HEK293T (cell line): ENCODE results near the gene KAT6B.

Source experiments
- CTCF ChIA-PET: fragments of 350-600 bp; formaldehyde crosslinking; extraction: SDS; loops from one replicate; lab custom pipeline; 2021; ENCODE audit warnings: antibody characterized with exemption, inconsistent platforms; lab: Yijun Ruan, JAX
- POLR2A ChIA-PET: fragments of 350-600 bp; formaldehyde crosslinking; extraction: SDS; loops from one replicate; lab custom pipeline; 2020; ENCODE audit warnings: antibody characterized with exemption, inconsistent platforms; lab: Yijun Ruan, JAX
- DNase-seq: peaks from one replicate; pipeline ENCODE4 v3.0.0; 2012; ENCODE audit warnings: mixed read lengths; ENCODE audit errors: extremely low spot score
- ARNT ChIP-seq: fragments of 450-650 bp; IDR thresholded peaks from 2 replicates; pipeline ENCODE4 v1.6.1; 2017; ENCODE audit warnings: mild to moderate bottlenecking
- BHLHE40 ChIP-seq: fragments of 450-650 bp; IDR thresholded peaks from 2 replicates; pipeline ENCODE4 v1.6.1; 2016; ENCODE audit warnings: mild to moderate bottlenecking, moderate library complexity, borderline replicate concordance
- CTBP1 ChIP-seq: fragments of 450-650 bp; IDR thresholded peaks from 2 replicates; pipeline ENCODE4 v1.6.1; 2016; ENCODE audit warnings: borderline replicate concordance
- ELF4 ChIP-seq: fragments of 450-650 bp; IDR thresholded peaks from 2 replicates; pipeline ENCODE4 v1.6.1; 2017; ENCODE audit warnings: antibody characterized with exemption
- FOXA1 ChIP-seq: fragments of 450-650 bp; IDR thresholded peaks from 2 replicates; pipeline ENCODE4 v1.6.1; 2016; ENCODE audit warnings: mild to moderate bottlenecking
- FOXK2 ChIP-seq: fragments of 450-650 bp; IDR thresholded peaks from 2 replicates; pipeline ENCODE4 v1.6.1; 2016; ENCODE audit warnings: mild to moderate bottlenecking
- FOXM1 ChIP-seq: fragments of 450-650 bp; IDR thresholded peaks from 2 replicates; pipeline ENCODE4 v1.6.1; 2017; ENCODE audit warnings: mild to moderate bottlenecking, borderline replicate concordance
- HDGF ChIP-seq: fragments of 450-650 bp; IDR thresholded peaks from 2 replicates; pipeline ENCODE4 v1.6.1; 2017; ENCODE audit warnings: antibody characterized with exemption, borderline replicate concordance
- L3MBTL2 ChIP-seq: fragments of 450-650 bp; conservative IDR thresholded peaks from 2 replicates; pipeline ENCODE4 v1.6.1; 2016; ENCODE audit warnings: mild to moderate bottlenecking
- LEF1 ChIP-seq: fragments of 450-650 bp; IDR thresholded peaks from 2 replicates; pipeline ENCODE4 v1.6.1; 2017; ENCODE audit warnings: mild to moderate bottlenecking, borderline replicate concordance
- NFRKB ChIP-seq: fragments of 450-650 bp; IDR thresholded peaks from 2 replicates; pipeline ENCODE4 v1.6.1; 2016; ENCODE audit warnings: mild to moderate bottlenecking, moderate library complexity
- SP1 ChIP-seq: fragments of 450-650 bp; IDR thresholded peaks from 2 replicates; pipeline ENCODE4 v1.6.1; 2017
- SUZ12 ChIP-seq: fragments of 450-650 bp; IDR thresholded peaks from 2 replicates; pipeline ENCODE4 v1.6.1; 2016; ENCODE audit warnings: mild to moderate bottlenecking
- TARDBP ChIP-seq: fragments of 450-650 bp; IDR thresholded peaks from 2 replicates; pipeline ENCODE4 v1.6.1; 2016
- ZNF384 ChIP-seq: fragments of 450-650 bp; IDR thresholded peaks from 2 replicates; pipeline ENCODE4 v1.6.1; 2016
- TF ChIP-seq, protein P1 (sequence below): fragments of 450-650 bp; IDR thresholded peaks from 2 replicates; pipeline ENCODE4 v1.6.1; 2016

The KAT6B gene

GRCh38 chr10:75080554-75080953 lies 254.2 kb downstream of the KAT6B start:
- POLR2A ChIA-PET: no interaction called here
- TF ChIP-seq FOXA1 (no peak), BHLHE40 (no peak), SUZ12 (no peak), FOXM1 (no peak), FOXK2 (no peak), ELF4 (no peak), LEF1 (no peak), SP1 (no peak), ZNF384 (no peak), L3MBTL2 (no peak), HDGF (no peak), ARNT (no peak), NFRKB (no peak), CTBP1 (no peak), TARDBP (no peak)
- TF ChIP-seq, protein P1, sequence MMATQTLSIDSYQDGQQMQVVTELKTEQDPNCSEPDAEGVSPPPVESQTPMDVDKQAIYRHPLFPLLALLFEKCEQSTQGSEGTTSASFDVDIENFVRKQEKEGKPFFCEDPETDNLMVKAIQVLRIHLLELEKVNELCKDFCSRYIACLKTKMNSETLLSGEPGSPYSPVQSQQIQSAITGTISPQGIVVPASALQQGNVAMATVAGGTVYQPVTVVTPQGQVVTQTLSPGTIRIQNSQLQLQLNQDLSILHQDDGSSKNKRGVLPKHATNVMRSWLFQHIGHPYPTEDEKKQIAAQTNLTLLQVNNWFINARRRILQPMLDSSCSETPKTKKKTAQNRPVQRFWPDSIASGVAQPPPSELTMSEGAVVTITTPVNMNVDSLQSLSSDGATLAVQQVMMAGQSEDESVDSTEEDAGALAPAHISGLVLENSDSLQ: no peak
- DNase-seq: no peak
- CTCF ChIA-PET: interaction anchor here (0.7 kb wide), 1 partner anchor 457 kb away, joined by 3 read pairs; no protein-coding TSS in a partner anchor

GRCh38 chr10:75081379-75081778 lies 255.0 kb downstream of the KAT6B start:
- POLR2A ChIA-PET: no interaction called here
- DNase-seq: no peak
- TF ChIP-seq FOXK2 (no peak), ARNT (no peak), FOXA1 (no peak), ZNF384 (no peak), LEF1 (no peak), BHLHE40 (no peak), L3MBTL2 (no peak), ELF4 (no peak)
- TF ChIP-seq, protein P1: no peak
- CTCF ChIA-PET: no interaction called here
